C4-2B (cell line): ENCODE data around the gene PLEK2.

Experiments used
- H3K27ac ChIP-seq: fragments of 450-650 bp; 2 replicates; pipeline ENCODE4 v1.5.1; 2017
- ZFX ChIP-seq: fragments of 450-650 bp; IDR thresholded peaks from 2 replicates; pipeline ENCODE4 v1.6.1; 2017
- TF ChIP-seq, protein P1 (sequence below): fragments of 450-650 bp; conservative IDR thresholded peaks from 2 replicates; pipeline ENCODE4 v1.5.1; 2017; ENCODE audit warnings: mild to moderate bottlenecking

Gene PLEK2

DNA sequence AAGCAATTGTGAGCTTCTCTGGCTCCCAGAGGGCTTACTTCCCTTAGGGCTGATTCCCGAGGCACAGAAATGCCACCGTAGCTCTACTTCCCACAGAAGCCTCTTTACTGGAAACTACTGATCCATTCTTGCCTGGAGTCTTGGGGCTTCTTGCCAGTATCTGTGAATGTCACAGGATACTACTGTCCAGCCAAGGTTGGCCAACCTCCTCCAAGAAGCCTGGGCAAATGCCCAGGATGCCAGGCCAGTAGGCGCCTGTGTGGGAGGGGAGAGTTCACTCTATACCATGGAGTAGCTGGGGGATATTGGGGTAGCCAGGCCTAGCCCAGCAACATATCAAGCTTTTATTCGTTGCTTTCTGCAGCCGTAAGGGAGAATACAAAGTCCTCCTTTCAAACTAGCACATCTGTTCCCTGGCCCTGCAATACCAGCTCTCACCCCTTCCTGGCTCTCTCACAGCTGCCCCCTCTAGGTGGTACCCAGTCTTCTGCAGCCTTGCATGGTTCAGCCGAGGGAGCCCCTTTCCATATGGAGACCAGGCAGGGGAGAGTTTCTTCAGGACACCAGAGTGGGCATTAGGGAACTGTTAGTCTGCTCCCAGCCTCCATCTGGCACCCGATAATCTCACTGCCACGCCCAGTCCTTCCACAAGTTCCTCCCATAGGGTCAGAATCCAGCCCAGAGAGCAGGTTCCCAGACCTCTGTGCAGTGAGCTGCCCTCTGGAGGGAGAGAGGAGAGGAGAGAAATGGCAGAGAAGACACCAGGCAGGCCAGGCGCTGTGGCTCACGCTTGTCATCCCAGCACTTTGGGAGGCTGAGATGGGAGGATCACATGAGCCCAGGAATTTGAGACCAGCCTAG is 24.3 kb upstream of the PLEK2 start:
- peak overlapping the region; percentile 3; the same call in 1 of the 2 replicates for H3K27ac ChIP-seq
- no peak for TF ChIP-seq ZFX
- TF ChIP-seq, protein P1, sequence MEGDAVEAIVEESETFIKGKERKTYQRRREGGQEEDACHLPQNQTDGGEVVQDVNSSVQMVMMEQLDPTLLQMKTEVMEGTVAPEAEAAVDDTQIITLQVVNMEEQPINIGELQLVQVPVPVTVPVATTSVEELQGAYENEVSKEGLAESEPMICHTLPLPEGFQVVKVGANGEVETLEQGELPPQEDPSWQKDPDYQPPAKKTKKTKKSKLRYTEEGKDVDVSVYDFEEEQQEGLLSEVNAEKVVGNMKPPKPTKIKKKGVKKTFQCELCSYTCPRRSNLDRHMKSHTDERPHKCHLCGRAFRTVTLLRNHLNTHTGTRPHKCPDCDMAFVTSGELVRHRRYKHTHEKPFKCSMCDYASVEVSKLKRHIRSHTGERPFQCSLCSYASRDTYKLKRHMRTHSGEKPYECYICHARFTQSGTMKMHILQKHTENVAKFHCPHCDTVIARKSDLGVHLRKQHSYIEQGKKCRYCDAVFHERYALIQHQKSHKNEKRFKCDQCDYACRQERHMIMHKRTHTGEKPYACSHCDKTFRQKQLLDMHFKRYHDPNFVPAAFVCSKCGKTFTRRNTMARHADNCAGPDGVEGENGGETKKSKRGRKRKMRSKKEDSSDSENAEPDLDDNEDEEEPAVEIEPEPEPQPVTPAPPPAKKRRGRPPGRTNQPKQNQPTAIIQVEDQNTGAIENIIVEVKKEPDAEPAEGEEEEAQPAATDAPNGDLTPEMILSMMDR, result no peak; the same call in 1 of the 2 replicates

DNA sequence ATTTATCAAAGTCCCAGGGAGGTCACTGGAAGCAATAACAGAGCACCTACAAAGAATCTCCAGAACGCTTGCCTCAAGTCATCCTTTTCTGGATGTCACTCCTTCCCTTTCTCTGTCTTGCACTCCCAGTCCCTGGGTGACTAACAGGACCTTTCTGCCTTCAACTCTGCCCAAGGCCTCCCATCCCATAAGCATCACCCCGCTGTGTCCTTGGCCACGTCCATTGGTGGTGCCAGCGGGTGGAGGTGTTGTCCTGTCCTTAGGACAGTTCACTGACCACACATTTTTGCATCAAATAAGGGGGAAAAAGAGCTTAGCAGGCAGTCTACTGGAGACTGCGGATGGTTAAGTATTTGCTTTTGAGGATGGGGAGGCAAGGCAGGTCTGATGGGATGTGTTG is 23.6 kb upstream of the PLEK2 start:
- H3K27ac ChIP-seq, result peak overlapping the region; percentile 3; the same call in 1 of the 2 replicates
- no peak for TF ChIP-seq ZFX
- TF ChIP-seq, protein P1, result no peak

DNA sequence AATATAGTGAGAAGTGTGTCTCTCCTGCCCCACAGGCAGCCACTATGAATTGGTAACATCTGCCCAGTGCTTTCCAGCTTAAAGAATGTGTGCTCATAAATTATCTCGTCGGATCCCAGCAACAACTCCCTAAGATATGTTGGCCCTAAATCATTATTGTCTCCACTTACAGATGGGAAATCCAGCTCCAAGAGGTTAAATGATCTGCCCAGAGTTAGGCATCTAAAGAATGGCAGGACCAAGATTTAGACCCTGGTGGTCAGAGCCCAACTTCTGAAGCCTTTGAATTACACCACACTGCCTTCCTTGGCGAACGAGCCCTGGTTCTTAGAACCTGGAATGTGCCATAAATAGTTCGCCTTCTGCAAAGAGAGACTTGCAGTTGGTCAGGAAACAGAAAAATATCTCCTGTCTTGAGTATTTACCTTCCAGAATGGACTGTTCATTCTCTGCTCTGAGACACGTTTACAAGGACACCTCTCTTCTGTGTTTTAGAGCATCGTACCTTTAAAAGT is 20.1 kb upstream of the PLEK2 start:
- TF ChIP-seq, protein P1, result no peak
- TF ChIP-seq ZFX, result no peak
- H3K27ac ChIP-seq, result no peak overlapping the region

DNA sequence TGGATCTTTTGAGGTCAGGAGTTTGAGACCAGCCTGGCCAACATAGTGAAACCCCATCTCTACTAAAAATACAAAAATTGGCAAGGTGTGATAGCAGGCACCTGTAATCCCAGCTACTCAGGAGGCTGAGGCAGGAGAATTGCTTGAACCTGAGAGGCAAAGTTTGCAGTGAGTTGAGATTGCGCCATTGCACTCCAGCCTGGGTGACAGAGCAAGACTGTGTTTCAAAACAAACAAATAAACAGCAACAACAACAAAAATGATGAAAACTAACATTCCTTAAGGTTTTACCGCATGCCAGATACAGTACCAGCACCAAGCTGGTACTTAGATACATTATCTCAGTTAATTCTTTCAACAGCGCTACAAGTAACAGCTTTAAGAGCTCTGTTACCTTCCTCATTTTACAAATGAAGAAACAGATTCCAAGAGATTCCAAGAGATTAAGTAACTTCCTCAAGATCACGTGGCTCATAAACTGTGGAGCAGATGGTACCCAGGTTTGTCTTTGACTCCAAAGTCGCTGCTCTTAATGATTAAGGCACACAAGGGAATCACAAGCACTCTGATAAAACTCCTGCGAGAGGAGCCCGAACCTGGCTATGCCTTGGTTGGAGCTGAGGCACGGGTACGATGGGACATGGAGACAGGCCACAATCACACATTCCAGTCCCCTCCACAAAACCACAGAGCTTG is 17.7 kb upstream of the PLEK2 start:
- TF ChIP-seq, protein P1, result no peak
- TF ChIP-seq ZFX, result no peak
- no peak overlapping the region; the same call in 1 of the 2 replicates for H3K27ac ChIP-seq

DNA sequence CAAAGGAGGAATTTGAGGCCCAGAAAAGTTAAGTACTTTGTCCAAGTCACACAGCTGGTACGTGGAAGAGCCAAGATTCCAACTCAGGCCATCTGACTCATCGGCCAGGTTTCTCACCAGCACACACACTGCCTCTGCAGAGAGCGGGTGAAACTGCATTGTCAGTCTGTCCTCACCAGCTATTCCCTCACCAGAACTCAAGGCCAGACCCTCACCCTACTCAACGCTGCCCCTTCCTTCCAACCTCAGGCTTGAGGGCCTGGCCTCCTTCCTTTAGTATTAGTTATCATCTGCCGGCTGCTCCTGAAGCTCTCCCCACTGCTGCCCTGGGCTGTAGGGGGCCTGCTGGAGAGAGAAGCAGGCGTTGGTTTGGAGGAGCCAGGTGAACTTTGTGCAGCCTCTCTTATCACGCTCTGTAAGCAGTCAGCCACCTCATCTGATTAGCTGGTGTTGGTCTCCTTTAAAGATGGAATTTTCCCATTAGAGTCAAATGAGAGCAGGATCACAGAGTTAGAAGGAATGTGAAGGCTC is 16.6 kb upstream of the PLEK2 start:
- TF ChIP-seq, protein P1, result no peak
- TF ChIP-seq ZFX, result no peak
- H3K27ac ChIP-seq, result no peak overlapping the region

DNA sequence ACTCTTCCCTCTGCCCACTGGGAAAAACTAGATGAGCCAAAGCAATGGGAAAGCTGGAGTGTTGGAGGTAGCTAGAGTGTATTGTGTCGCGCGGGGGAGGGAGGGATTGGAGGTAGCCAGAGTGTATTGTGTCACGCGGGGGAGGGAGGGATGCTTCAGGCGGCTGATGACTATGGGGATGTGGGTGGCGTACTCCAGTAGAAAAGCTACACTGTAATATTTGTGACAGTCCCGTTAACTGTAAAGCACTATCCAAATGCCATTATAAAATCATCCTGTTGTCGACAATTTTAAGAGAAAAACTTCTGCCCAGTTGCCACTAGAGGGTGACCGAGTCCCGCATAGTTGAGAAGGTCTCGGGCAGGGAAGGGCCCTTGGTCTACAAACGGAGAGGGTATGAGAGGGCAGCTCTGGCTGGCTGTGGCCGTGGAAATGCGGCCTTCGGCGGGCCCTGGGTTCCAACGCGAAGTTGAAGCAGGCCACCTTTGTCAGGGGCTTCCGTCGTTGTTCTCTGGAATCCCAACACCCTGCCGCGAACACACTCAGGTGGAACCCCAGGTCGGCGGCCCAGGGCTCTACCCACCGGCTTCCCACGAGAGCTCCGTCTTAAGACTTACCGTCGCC is 15.1 kb upstream of the PLEK2 start:
- TF ChIP-seq, protein P1, result peak; percentile 90
- TF ChIP-seq ZFX, result no peak
- no peak overlapping the region for H3K27ac ChIP-seq
